ENCODE results near the gene PAIP2B.

Gene PAIP2B

GRCh38 chr2:71226096-71226964 is 573 bp downstream of the PAIP2B start:
- H3K79me2 ChIP-seq (ENCODE audit: low read length) = no peaks in the 10 kb centered on the region
- H3K4me1 ChIP-seq (ENCODE audit: low read length) = peaks cover 13% of the 10 kb centered on the region; the same call in 1 of the 2 replicates
- H3K36me3 ChIP-seq (replicated peaks; ENCODE audit: insufficient read depth, low read length) = no peaks in the 10 kb centered on the region
- H3K27me3 ChIP-seq (replicated peaks; ENCODE audit: insufficient read depth, low read length) = no peaks in the 10 kb centered on the region
- H4K20me1 ChIP-seq (ENCODE audit: insufficient read depth, low read length) = no peaks in the 10 kb centered on the region
- peak overlapping the region; percentile 80 for H3K4me3 ChIP-seq (ENCODE audit: low read length)
- H3K9me3 ChIP-seq (replicated peaks; ENCODE audit: insufficient read depth, low read length) = no peaks in the 10 kb centered on the region
- H3K9ac ChIP-seq (ENCODE audit: low read length) = peak overlapping the region; percentile 61
- no peaks in the 10 kb centered on the region for H3K9me2 ChIP-seq (replicated peaks; ENCODE audit: insufficient read depth, low read length)
- no peaks in the 10 kb centered on the region for H3F3A ChIP-seq (ENCODE audit: insufficient read depth, low read length)
- peak; percentile 11 for DNase-seq
- H2AFZ ChIP-seq (ENCODE audit: low read length) = peak overlapping the region; percentile 85
- H3K4me2 ChIP-seq (ENCODE audit: low read depth, low read length) = peak overlapping the region; percentile 91
- H3K27ac ChIP-seq (ENCODE audit: low read length) = peak overlapping the region; percentile 66; the same call in 1 of the 2 replicates
- TF ChIP-seq CTCF (IDR thresholded peaks at IDR 0.05; ENCODE audit: low read length) = peak; percentile 35; the same call in 1 of the 2 replicates
- no peak for TF ChIP-seq EZH2 (optimal IDR thresholded peaks at IDR 0.05; ENCODE audit: low read depth, low read length)
- no peak for TF ChIP-seq EZH2phosphoT487 (IDR thresholded peaks at IDR 0.05; ENCODE audit: low read length)

GRCh38 chr2:71224935-71225334 is 2.0 kb downstream of the PAIP2B start:
- Histone ChIP-seq H3K9ac (ENCODE audit: low read length) (no peak overlapping the region), H3K9me2 (replicated peaks; ENCODE audit: insufficient read depth, low read length) (no peaks in the 10 kb centered on the region), H3K4me3 (ENCODE audit: low read length) (no peak overlapping the region), H3K4me2 (ENCODE audit: low read depth, low read length) (no peak overlapping the region), H4K20me1 (ENCODE audit: insufficient read depth, low read length) (no peaks in the 10 kb centered on the region), H3K27ac (ENCODE audit: low read length) (no peak overlapping the region), H3K79me2 (ENCODE audit: low read length) (no peaks in the 10 kb centered on the region), H3K36me3 (replicated peaks; ENCODE audit: insufficient read depth, low read length) (no peaks in the 10 kb centered on the region), H3K9me3 (replicated peaks; ENCODE audit: insufficient read depth, low read length) (no peaks in the 10 kb centered on the region), H3K4me1 (ENCODE audit: low read length) (peaks cover 13% of the 10 kb centered on the region; the same call in 1 of the 2 replicates), H3F3A (ENCODE audit: insufficient read depth, low read length) (no peaks in the 10 kb centered on the region), H3K27me3 (replicated peaks; ENCODE audit: insufficient read depth, low read length) (no peaks in the 10 kb centered on the region), H2AFZ (ENCODE audit: low read length) (no peak overlapping the region)
- no peak for TF ChIP-seq EZH2 (optimal IDR thresholded peaks at IDR 0.05; ENCODE audit: low read depth, low read length)
- TF ChIP-seq EZH2phosphoT487 (IDR thresholded peaks at IDR 0.05; ENCODE audit: low read length) = no peak
- no peak for TF ChIP-seq CTCF (IDR thresholded peaks at IDR 0.05; ENCODE audit: low read length)
- DNase-seq = no peak

- Histone ChIP-seq H3K4me3 (ENCODE audit: low read length) (no peak overlapping the region), H3K9ac (ENCODE audit: low read length) (no peak overlapping the region), H4K20me1 (ENCODE audit: insufficient read depth, low read length) (no peaks in the 10 kb centered on the region), H3K27me3 (replicated peaks; ENCODE audit: insufficient read depth, low read length) (no peaks in the 10 kb centered on the region), H3K9me2 (replicated peaks; ENCODE audit: insufficient read depth, low read length) (no peaks in the 10 kb centered on the region), H3K27ac (ENCODE audit: low read length) (no peak overlapping the region), H3K4me2 (ENCODE audit: low read depth, low read length) (no peak overlapping the region), H3K4me1 (ENCODE audit: low read length) (peaks cover 13% of the 10 kb centered on the region; the same call in 1 of the 2 replicates), H2AFZ (ENCODE audit: low read length) (no peak overlapping the region), H3K36me3 (replicated peaks; ENCODE audit: insufficient read depth, low read length) (no peaks in the 10 kb centered on the region), H3K9me3 (replicated peaks; ENCODE audit: insufficient read depth, low read length) (no peaks in the 10 kb centered on the region), H3F3A (ENCODE audit: insufficient read depth, low read length) (no peaks in the 10 kb centered on the region), H3K79me2 (ENCODE audit: low read length) (no peaks in the 10 kb centered on the region)
- DNase-seq = no peak
- TF ChIP-seq EZH2phosphoT487 (IDR thresholded peaks at IDR 0.05; ENCODE audit: low read length) (no peak), EZH2 (optimal IDR thresholded peaks at IDR 0.05; ENCODE audit: low read depth, low read length) (no peak), CTCF (IDR thresholded peaks at IDR 0.05; ENCODE audit: low read length) (no peak)
Measured at GRCh38 chr2:71224457-71224856, 2.4 kb downstream of the PAIP2B start.
